Measurements from ENCODE around the gene COQ4.
A peak's percentile ranks its signal among the peaks of the same experiment; 100 is the strongest.
"Not testable (repeated sequence)": the region's sequence is repeated elsewhere in the genome, so short reads cannot be mapped to it uniquely, and the experiment has no call there.

The COQ4 gene

DNA sequence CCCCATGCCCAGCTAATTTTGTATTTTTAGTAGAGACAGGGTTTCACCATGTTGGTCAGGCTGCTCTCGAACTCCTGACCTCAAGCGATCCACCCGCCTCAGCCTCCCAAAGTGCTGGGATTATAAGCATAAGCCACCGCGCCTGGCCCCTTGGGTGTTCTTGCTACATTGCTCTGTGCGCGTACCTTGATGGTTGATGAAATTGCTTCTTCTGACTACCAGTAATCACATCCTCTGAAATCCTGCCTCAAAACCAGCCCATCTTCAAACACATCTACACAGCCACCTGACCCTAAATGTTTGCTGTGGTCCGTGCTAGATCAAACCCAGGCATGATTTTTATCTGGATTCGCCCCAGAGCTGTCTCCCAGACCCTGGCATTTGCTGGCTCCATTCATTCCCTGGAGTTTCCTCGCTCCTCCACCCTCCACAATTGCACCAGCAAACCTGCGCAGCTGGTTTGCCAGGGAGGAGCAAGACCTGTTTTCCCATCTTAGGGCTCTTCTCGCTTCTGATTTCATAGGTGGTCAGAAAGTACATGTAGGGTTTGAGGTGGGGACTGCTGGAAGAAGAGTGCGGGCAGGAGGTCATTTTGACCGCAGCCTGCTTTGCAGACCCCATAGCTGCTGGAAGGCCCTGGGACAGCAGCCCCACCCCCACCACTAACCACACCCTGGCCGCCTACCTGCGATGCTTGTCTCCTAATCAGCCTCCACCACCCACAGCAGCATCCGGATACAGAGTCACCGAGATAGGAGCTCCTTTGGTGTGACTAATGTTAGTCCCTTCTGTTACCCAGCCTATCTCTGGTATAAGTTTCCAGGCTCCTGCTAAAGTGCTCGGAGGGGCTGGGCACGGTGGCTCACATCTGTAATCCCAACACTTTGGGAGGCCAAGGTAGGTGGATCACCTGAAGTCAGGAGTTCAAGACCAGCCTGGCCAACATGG lies 23.8 kb upstream of the COQ4 start:
- DNase-seq (ENCODE audit: low spot score) = no peak

- no peak for DNase-seq (ENCODE audit: low spot score)
Measured at GRCh38 chr9:128304136-128304970, 18.3 kb upstream of the COQ4 start.

DNA sequence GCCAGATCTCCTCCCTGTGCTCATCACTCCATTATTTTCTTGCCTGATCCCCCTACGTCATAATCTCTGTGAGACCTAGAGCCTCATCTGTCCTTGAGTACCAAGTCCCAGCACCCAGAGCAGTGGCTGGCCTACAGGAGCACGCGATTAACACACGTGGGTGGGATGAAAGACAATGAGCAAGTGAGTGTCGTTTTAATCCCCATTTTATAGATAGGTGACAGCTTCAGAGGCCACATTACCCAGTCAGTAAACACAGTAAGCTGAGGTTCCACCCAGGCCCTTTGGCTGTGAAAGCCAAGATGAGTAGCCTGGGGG lies 17.7 kb upstream of the COQ4 start:
- no peak for DNase-seq (ENCODE audit: low spot score)

DNA sequence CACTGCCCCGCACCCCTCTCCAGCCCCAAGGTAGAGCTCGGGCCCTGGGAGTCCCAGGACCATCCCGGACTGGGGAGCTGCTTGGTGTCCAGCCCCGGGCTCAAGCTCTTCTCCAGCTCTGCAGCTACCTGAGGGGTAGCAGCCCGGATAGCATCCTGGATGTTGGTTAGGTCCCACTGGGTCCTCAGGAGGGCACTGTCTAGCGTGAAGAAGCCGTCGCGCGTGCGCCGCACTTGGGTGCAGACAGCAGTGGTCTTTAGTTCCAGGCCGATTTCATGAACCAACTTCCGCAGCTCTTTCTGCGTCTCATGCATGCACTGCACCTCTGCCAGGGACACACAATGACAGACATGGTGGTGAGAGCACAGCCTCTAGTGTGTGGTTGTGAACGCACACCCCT lies 13.1 kb upstream of the COQ4 start:
- DNase-seq (ENCODE audit: low spot score) = no peak

- peak; percentile 45 for DNase-seq (ENCODE audit: low spot score)
Measured at GRCh38 chr9:128310461-128310860, 12.2 kb upstream of the COQ4 start.

- no peak for DNase-seq (ENCODE audit: low spot score)
Measured at GRCh38 chr9:128314697-128315096, 7.9 kb upstream of the COQ4 start.

GRCh38 chr9:128316421-128316820 lies 6.2 kb upstream of the COQ4 start:
- peak; percentile 98 for DNase-seq (ENCODE audit: low spot score)

DNA sequence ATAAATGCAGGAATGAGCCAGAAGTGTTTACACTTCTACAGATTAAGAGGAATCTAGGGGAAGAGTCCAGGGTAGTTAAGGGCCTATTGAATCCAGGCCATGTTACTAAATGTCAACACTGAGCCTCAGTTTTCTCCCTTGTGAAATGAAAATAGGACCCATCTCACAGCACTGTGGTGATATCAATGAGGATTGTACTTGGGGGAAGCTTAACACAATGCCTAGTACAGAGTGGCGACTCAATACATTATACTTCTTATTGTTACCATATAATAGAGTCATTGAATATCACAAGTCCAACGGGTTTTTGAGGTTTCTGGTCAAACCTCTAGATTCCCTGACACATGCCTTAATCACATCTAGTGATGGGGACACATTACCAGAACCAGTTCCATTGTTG lies 5.0 kb upstream of the COQ4 start:
- peak; percentile 43 for DNase-seq (ENCODE audit: low spot score)

GRCh38 chr9:128321343-128321742 lies 1.3 kb upstream of the COQ4 start:
- DNase-seq (ENCODE audit: low spot score) = no peak

DNA sequence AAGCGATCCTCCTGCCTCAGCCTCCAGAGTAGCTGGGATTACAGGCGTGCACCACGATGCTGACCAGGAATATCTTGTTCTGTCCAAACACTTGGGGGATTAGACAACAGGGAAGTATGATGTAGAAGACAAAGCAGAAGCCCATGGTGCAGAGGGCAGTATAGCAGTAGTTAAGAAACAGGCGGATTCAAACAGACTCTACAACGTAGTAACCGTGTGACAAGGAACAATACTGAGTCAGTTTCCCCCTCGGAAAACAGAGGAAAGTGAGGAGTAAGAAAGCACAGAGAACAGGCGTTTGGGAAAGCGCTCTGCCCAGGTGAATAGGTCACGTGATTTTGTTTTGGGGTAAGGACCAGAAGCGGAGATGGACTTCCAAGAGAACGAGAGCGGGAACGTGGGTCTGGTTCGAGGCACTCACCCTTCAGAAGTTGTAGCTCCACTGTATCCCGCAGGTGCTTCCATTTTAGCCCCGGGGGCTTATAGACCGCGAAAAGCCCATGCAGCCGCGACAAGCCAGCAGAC lies 698 bp upstream of the COQ4 start:
- no peak for DNase-seq (ENCODE audit: low spot score)

DNA sequence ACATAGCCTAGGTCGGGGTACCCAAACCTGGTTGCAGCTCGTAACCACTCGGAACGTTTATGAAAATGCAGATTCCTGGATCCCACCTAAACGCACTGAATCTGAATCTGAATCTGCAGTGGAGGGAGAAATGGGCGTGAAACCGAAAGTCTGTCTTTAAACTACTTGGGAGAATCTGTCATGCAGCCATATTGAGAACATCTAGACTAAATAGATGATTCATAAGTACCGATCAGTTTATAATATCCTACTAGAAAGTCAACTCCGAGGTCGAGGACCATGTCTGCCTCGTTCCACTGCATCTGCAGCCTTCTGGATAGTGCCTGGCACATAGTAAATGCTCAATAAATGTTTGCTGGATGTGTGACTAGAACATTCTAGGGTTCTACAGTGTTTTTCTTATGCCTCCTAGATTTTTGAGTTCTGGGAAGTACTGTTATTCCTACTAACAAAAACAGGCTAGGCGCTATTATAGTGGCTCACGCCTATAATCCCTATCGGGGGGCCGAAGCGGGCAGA lies 632 bp downstream of the COQ4 start:
- DNase-seq (ENCODE audit: low spot score) = no peak

GRCh38 chr9:128323791-128324190 lies 1.2 kb downstream of the COQ4 start:
- no peak for DNase-seq (ENCODE audit: low spot score)

DNA sequence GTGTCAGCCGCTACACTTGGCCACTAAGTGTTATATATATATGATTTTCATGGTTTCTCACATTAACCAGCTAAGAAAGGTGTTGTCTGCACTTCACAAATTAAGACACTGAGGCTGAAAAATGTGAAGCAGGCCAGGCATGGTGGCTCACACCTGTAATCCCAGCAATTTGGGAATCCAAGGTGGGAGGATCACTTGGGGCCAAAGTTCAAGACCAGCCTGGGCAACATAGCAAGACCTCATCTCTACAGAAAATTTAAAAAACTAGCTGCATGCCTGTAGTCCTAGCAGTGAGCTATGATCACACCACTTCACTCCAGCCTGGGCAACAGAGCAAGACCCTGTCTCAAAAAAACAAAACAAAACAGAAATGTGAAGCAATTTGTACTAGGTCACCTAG lies 1.8 kb downstream of the COQ4 start:
- DNase-seq (ENCODE audit: low spot score) = no peak

GRCh38 chr9:128325629-128326028 lies 3.0 kb downstream of the COQ4 start:
- DNase-seq (ENCODE audit: low spot score) = no peak

DNA sequence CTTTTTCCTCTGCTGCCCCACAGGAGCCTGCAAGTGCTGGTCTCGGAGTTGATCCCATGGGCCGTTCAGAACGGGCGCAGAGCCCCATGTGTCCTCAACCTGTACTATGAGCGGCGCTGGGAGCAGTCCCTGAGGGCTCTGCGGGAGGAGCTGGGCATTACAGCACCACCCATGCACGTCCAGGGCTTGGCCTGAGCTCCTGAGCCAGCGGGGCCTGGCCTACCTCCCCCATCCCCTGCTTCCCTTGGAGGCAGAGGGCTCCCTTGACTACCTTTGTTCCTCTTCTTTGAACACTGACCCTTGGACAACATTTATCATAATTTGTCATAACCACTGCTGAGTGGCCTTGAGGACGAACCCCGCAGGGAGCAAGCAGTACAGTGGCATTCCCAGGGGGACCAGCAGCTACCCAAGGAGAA lies 10.8 kb downstream of the COQ4 start:
- DNase-seq (ENCODE audit: low spot score) = no peak

DNA sequence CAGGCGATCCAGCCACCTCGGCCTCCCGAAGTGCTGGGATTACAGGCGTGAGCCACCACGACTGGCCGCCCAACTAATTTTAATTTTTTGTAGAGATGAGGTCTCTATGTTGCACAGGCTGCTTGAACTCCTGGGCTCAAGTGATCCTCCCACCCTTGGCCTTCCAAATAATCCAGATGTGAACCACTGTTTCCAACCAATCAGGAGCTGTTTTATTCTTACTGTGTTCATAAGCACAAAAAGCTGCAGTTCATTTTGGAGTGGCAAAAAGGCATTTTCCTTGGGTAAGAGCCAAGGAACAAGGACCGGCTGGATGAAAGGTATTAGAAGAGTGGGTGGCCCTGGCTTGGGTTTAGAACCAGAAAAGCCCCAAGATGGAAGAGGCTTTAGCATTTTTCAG lies 12.5 kb downstream of the COQ4 start:
- DNase-seq (ENCODE audit: low spot score) = no peak

DNA sequence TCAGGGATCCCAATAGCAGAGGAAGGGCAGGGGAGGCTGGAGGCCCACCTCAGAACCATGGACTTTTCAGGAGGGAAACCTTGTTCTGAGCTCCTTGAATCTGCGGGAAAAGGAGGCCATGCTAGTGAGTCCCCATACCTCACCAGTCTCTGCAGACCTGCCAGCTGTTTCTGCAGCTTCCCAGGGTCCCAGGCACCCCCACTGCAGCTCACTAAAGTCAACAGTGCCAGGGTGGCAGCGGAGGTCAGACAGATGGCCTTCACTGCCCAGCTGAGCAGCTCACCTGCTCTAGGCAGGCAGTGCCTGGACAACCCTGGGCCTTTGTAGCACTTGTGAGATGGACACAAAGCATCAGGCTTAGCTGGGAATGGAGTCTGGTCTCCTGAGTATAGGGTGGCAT lies 13.3 kb downstream of the COQ4 start:
- no peak for DNase-seq (ENCODE audit: low spot score)

DNA sequence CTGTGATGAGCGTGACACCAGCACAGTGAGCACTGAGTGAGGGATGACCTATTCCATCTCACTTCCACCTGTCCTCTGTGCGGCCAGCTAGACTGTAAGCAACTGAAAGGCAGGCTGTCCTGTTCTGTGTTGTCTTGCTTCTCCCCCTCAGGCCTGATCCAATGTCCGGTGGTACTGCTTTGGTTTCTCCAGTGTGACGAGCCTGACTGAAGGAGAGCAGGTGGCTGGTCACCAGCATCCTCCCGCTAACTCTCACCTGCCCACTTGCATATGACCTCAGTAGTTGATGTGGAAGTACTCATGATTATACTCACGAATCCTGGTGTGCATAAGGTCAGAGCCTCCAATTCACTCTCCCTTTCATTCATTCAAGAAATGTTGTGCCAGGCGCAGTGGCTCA lies 15.3 kb downstream of the COQ4 start:
- DNase-seq (ENCODE audit: low spot score) = no peak

- DNase-seq (ENCODE audit: low spot score) = not testable (repeated sequence)
Measured at GRCh38 chr9:128338852-128339614, 16.4 kb downstream of the COQ4 start.

- DNase-seq (ENCODE audit: low spot score) = peak; percentile 65
Measured at GRCh38 chr9:128339761-128340690, 17.4 kb downstream of the COQ4 start, which contains the start of gene SLC27A4. Gene SLC27A4, plus strand, starts transcription at chr9:128340527. Its CDS starts 2,606 bp downstream, at chr9:128343133.

All from globus pallidus (tissue), 1 donor.